H9 (cell line): ENCODE measurements around the gene LSM11. TPM values are rescaled to one million over a fixed set of nuclear protein-coding genes. Genes with fewer than 3 reads are reported as not detected.

Experiments
- DNase-seq: peaks from one replicate; pipeline ENCODE4 v3.0.0-alpha.2; 2017
- H2AFZ ChIP-seq: one replicate; pipeline ENCODE4 v1.6.1; 2013; ENCODE audit warnings: mild to moderate bottlenecking, low read length, control low read depth, moderate library complexity
- H2AK5ac ChIP-seq: 2 replicates; pipeline ENCODE4 v1.6.1; 2013; ENCODE audit warnings: low read length, control low read depth, mixed read lengths; ENCODE audit not compliant: insufficient read length
- H2BK120ac ChIP-seq: one replicate; pipeline ENCODE4 v1.6.1; 2013; ENCODE audit warnings: low read depth, mild to moderate bottlenecking, low read length, control low read depth, inconsistent platforms; ENCODE audit not compliant: poor library complexity, severe bottlenecking
- H2BK12ac ChIP-seq: 2 replicates; pipeline ENCODE4 v1.6.1; 2013; ENCODE audit warnings: low read length, control low read depth, mixed read lengths, low read depth; ENCODE audit not compliant: insufficient read length
- H2BK15ac ChIP-seq: 2 replicates; pipeline ENCODE4 v1.6.1; 2013; ENCODE audit warnings: low read depth, low read length, control low read depth
- H2BK20ac ChIP-seq: one replicate; pipeline ENCODE4 v1.6.1; 2013; ENCODE audit warnings: low read depth, mild to moderate bottlenecking, low read length, control low read depth, inconsistent platforms; ENCODE audit not compliant: poor library complexity, severe bottlenecking
- H2BK5ac ChIP-seq: 2 replicates; pipeline ENCODE4 v1.6.1; 2013; ENCODE audit warnings: low read length, control low read depth, mixed read lengths; ENCODE audit not compliant: insufficient read length
- H3K14ac ChIP-seq: 2 replicates; pipeline ENCODE4 v1.6.1; 2013; ENCODE audit warnings: low read length, control low read depth; ENCODE audit not compliant: insufficient read depth
- H3K18ac ChIP-seq: 2 replicates; pipeline ENCODE4 v1.6.1; 2013; ENCODE audit warnings: low read depth, mild to moderate bottlenecking, mixed read lengths, low read length, control low read depth; ENCODE audit not compliant: insufficient read length
- H3K23ac ChIP-seq: 2 replicates; pipeline ENCODE4 v1.6.1; 2013; ENCODE audit warnings: low read length, control low read depth, mixed read lengths, low read depth; ENCODE audit not compliant: insufficient read length
- H3K23me2 ChIP-seq: 2 replicates; pipeline ENCODE4 v1.6.1; 2013; ENCODE audit warnings: low read depth, mild to moderate bottlenecking, mixed read lengths, low read length, control low read depth; ENCODE audit not compliant: insufficient read length, poor library complexity, severe bottlenecking
- H3K27ac ChIP-seq: 2 replicates; pipeline ENCODE4 v1.5.1; 2013; ENCODE audit warnings: low read length, control low read depth, mixed read lengths, low read depth; ENCODE audit not compliant: insufficient read length
- H3K27me3 ChIP-seq: 2 replicates; pipeline ENCODE4 v1.6.1; 2013; ENCODE audit warnings: low read length, control low read depth, inconsistent platforms; ENCODE audit not compliant: insufficient read depth
- H3K4ac ChIP-seq: 2 replicates; pipeline ENCODE4 v1.6.1; 2013; ENCODE audit warnings: low read depth, mild to moderate bottlenecking, control low read depth, inconsistent platforms, low read length, moderate library complexity
- H3K4me1 ChIP-seq: 2 replicates; pipeline ENCODE4 v1.6.1; 2013; ENCODE audit warnings: low read length, control low read depth, inconsistent platforms; ENCODE audit not compliant: insufficient read depth
- H3K4me2 ChIP-seq: 2 replicates; pipeline ENCODE4 v1.6.1; 2013; ENCODE audit warnings: low read length, control low read depth, mixed read lengths; ENCODE audit not compliant: insufficient read length, insufficient read depth
- H3K56ac ChIP-seq: 2 replicates; pipeline ENCODE4 v1.6.1; 2013; ENCODE audit warnings: low read depth, mild to moderate bottlenecking, mixed read lengths, low read length, control low read depth; ENCODE audit not compliant: insufficient read length
- H3K79me1 ChIP-seq: 2 replicates; pipeline ENCODE4 v1.6.1; 2013; ENCODE audit warnings: low read depth, mild to moderate bottlenecking, moderate library complexity, low read length, control low read depth, inconsistent platforms; ENCODE audit not compliant: insufficient read depth, poor library complexity, severe bottlenecking
- H3K79me2 ChIP-seq: 2 replicates; pipeline ENCODE4 v1.6.1; 2013; ENCODE audit warnings: low read length, control low read depth, inconsistent platforms; ENCODE audit not compliant: insufficient read depth
- H3K9ac ChIP-seq: 2 replicates; pipeline ENCODE4 v1.6.1; 2013; ENCODE audit warnings: low read length, control low read depth, mixed read lengths; ENCODE audit not compliant: insufficient read length; ENCODE audit errors: extremely low read depth
- H3K9me3 ChIP-seq: one replicate; pipeline ENCODE4 v1.6.1; 2013; ENCODE audit warnings: low read depth, low read length, inconsistent platforms; ENCODE audit not compliant: control insufficient read depth
- H3T11ph ChIP-seq: one replicate; pipeline ENCODE4 v1.6.1; 2013; ENCODE audit warnings: mild to moderate bottlenecking, low read length, control low read depth, inconsistent platforms
- H4K20me1 ChIP-seq: one replicate; pipeline ENCODE4 v1.6.1; 2013; ENCODE audit not compliant: control insufficient read depth, insufficient read length, insufficient read depth
- H4K5ac ChIP-seq: 2 replicates; pipeline ENCODE4 v1.6.1; 2013; ENCODE audit warnings: low read depth, mild to moderate bottlenecking, mixed read lengths, low read length, control low read depth; ENCODE audit not compliant: insufficient read length
- H4K8ac ChIP-seq: replicated peaks from 2 replicates; pipeline ENCODE4 v1.6.1; 2013; ENCODE audit warnings: low read length, control low read depth, mixed read lengths, low read depth; ENCODE audit not compliant: insufficient read length
- H4K91ac ChIP-seq: 2 replicates; pipeline ENCODE4 v1.6.1; 2013; ENCODE audit warnings: low read depth, mild to moderate bottlenecking, moderate library complexity, mixed read lengths, low read length, control low read depth; ENCODE audit not compliant: insufficient read length
- H3K27ac Mint-ChIP-seq, 3 experiments: 2 replicates in 2 of 3; 3 replicates in 1 of 3; pipeline ENCODE4 v1.8.0; 2020 to 2021; ENCODE audit warnings: mixed read lengths in 3 of 3, mild to moderate bottlenecking in 1 of 3, moderate library complexity in 1 of 3
- H3K27me3 Mint-ChIP-seq: 2 replicates; pipeline ENCODE4 v1.8.0; 2021; ENCODE audit warnings: low read depth, mild to moderate bottlenecking, moderate library complexity, mixed read lengths
- H3K36me3 Mint-ChIP-seq, 3 experiments: 2 replicates in 2 of 3; 3 replicates in 1 of 3; pipeline ENCODE4 v1.8.0; 2020 to 2021; ENCODE audit warnings: low read depth in 3 of 3, mixed read lengths in 3 of 3; ENCODE audit not compliant: insufficient read depth in 1 of 3
- H3K4me1 Mint-ChIP-seq, 2 experiments: 2 replicates each; pipeline ENCODE4 v1.8.0; 2020; ENCODE audit warnings: mixed read lengths in 2 of 2
- H3K4me3 Mint-ChIP-seq, 2 experiments: 2 replicates in 1 of 2; 3 replicates in 1 of 2; pipeline ENCODE4 v1.8.0; 2020 to 2021; ENCODE audit warnings: mild to moderate bottlenecking in 2 of 2, mixed read lengths in 2 of 2, moderate library complexity in 1 of 2
- H3K9me3 Mint-ChIP-seq, 2 experiments: 2 replicates in 1 of 2; 3 replicates in 1 of 2; pipeline ENCODE4 v1.8.0; 2020; ENCODE audit warnings: mild to moderate bottlenecking in 2 of 2, mixed read lengths in 2 of 2, moderate library complexity in 1 of 2
- WGBS: extraction: QIAGEN DNeasy Blood & Tissue Kit; methylation state at CpG from one replicate; pipeline ENCODE4 v1.1.7; 2013; ENCODE audit warnings: missing lambda C conversion rate, low lambda C conversion rate, mixed read lengths; ENCODE audit not compliant: insufficient read length; ENCODE audit errors: extremely low coverage; 5-methylcytosine and 5-hydroxymethylcytosine counted together
- total RNA-seq: library from RNA; stranded (reverse); gene quantifications from 2 replicates; pipeline ENCODE4 v1.2.1, GENCODE V29; 2021
- TF ChIP-seq, protein P1 (sequence below): fragments of 200-600 bp; sonication (generic); conservative IDR thresholded peaks from 3 replicates; pipeline ENCODE4 v1.8.0; 2021; ENCODE audit warnings: antibody characterized with exemption, mild to moderate bottlenecking

LSM11 gene
- total RNA-seq, 1 experiment from 2014 or later = 4.7 TPM

DNA sequence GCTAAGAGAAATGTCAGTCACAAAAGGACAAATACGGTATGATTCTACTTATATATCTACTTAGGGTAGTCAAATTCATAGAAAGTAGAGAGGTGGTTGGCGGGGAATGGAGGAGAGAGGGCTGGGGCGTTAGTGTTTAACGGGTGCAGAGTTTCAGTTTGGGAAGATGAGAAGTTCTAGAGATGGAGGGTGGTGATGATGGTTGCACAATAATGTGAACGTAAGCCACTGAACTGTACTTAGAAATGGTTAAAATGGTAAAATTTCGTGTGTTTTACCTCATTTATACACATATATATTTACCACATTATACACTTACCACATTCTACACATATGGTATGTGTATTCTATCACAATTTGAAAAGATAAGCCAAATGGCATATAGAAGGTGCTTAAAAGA, 35.7 kb downstream of the LSM11 start:
- H3K9me3 ChIP-seq = no peaks in the 10 kb centered on the region
- H3K18ac ChIP-seq = no peak overlapping the region
- TF ChIP-seq, protein P1, sequence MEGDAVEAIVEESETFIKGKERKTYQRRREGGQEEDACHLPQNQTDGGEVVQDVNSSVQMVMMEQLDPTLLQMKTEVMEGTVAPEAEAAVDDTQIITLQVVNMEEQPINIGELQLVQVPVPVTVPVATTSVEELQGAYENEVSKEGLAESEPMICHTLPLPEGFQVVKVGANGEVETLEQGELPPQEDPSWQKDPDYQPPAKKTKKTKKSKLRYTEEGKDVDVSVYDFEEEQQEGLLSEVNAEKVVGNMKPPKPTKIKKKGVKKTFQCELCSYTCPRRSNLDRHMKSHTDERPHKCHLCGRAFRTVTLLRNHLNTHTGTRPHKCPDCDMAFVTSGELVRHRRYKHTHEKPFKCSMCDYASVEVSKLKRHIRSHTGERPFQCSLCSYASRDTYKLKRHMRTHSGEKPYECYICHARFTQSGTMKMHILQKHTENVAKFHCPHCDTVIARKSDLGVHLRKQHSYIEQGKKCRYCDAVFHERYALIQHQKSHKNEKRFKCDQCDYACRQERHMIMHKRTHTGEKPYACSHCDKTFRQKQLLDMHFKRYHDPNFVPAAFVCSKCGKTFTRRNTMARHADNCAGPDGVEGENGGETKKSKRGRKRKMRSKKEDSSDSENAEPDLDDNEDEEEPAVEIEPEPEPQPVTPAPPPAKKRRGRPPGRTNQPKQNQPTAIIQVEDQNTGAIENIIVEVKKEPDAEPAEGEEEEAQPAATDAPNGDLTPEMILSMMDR = no peak
- no peak overlapping the region for H3K27ac ChIP-seq
- no peak overlapping the region for H2AFZ ChIP-seq
- H4K5ac ChIP-seq = no peak overlapping the region
- no peak for DNase-seq
- peaks cover 6% of the 10 kb centered on the region in 2 experiments for H3K4me1 Mint-ChIP-seq
- H3K36me3 Mint-ChIP-seq = no peaks in the 10 kb centered on the region
- no CpG with 5 or more reads among the region's 6 CpGs for WGBS
- H3K23ac ChIP-seq = no peak overlapping the region
- no peaks in the 10 kb centered on the region for H3K27me3 ChIP-seq
- H3K56ac ChIP-seq = no peak overlapping the region
- H3K79me1 ChIP-seq = no peaks in the 10 kb centered on the region
- H4K91ac ChIP-seq = no peak overlapping the region
- H4K8ac ChIP-seq = no peak overlapping the region
- no peaks in the 10 kb centered on the region; the same call in 1 of the 2 replicates for H3K4me1 ChIP-seq
- no peak overlapping the region for H3K4me2 ChIP-seq
- no peak overlapping the region for H3K4ac ChIP-seq
- no peaks in the 10 kb centered on the region for H3K9me3 Mint-ChIP-seq
- H2AK5ac ChIP-seq = no peak overlapping the region
- H3K14ac ChIP-seq = no peak overlapping the region
- H3K79me2 ChIP-seq = no peaks in the 10 kb centered on the region
- no peak overlapping the region for H2BK12ac ChIP-seq
- no peak overlapping the region for H3K4me3 Mint-ChIP-seq
- no peak overlapping the region for H2BK20ac ChIP-seq
- no peak overlapping the region for H3T11ph ChIP-seq
- H3K27me3 Mint-ChIP-seq = no peaks in the 10 kb centered on the region; the same call in 1 of the 2 replicates
- H2BK5ac ChIP-seq = no peak overlapping the region
- no peak overlapping the region for H3K27ac Mint-ChIP-seq
- H2BK15ac ChIP-seq = no peak overlapping the region
- H4K20me1 ChIP-seq = no peaks in the 10 kb centered on the region
- no peaks in the 10 kb centered on the region for H3K23me2 ChIP-seq
- H2BK120ac ChIP-seq = no peak overlapping the region
- no peak overlapping the region for H3K9ac ChIP-seq
